GM11168 (cell line): Measurements from ENCODE around the gene IFI27.

Experiments used
- in situ Hi-C: fragments of 300-500 bp; cut with MboI; formaldehyde crosslinking; loops from one replicate; pipeline ENCODE4 v1.12.0; 2022; ENCODE audit warnings: low sequenced_read_pairs; ENCODE audit not compliant: unreplicated experiment

The IFI27 gene

GRCh38 chr14:94101748-94102147 lies 8.8 kb upstream of the IFI27 start:
- in situ Hi-C loops: no loop called here

- in situ Hi-C loops: no loop called here
These were observed 7.6 kb upstream of the IFI27 start for GRCh38 chr14:94102768-94103482.

GRCh38 chr14:94103554-94104150 lies 6.9 kb upstream of the IFI27 start:
- in situ Hi-C loops: no loop called here

- in situ Hi-C loops: no loop called here
These were observed 5.8 kb upstream of the IFI27 start for GRCh38 chr14:94104731-94105130.

GRCh38 chr14:94109915-94110250 lies 653 bp upstream of the IFI27 start:
- in situ Hi-C loops: no loop called here

- in situ Hi-C loops: no loop called here
These were observed 950 bp downstream of the IFI27 start for GRCh38 chr14:94111276-94112095.

GRCh38 chr14:94112513-94113063 lies 2.1 kb downstream of the IFI27 start:
- in situ Hi-C loops: no loop called here

GRCh38 chr14:94113073-94113472 lies 2.5 kb downstream of the IFI27 start:
- in situ Hi-C loops: no loop called here

GRCh38 chr14:94113490-94113889 lies 3.0 kb downstream of the IFI27 start:
- in situ Hi-C loops: no loop called here

GRCh38 chr14:94113908-94114588 lies 3.5 kb downstream of the IFI27 start:
- in situ Hi-C loops: no loop called here

GRCh38 chr14:94114589-94115057 lies 4.1 kb downstream of the IFI27 start:
- in situ Hi-C loops: no loop called here

GRCh38 chr14:94115058-94115591 lies 4.6 kb downstream of the IFI27 start:
- in situ Hi-C loops: no loop called here

GRCh38 chr14:94115631-94116030 lies 5.1 kb downstream of the IFI27 start:
- in situ Hi-C loops: no loop called here

GRCh38 chr14:94116701-94117100 lies 6.2 kb downstream of the IFI27 start:
- in situ Hi-C loops: no loop called here

- in situ Hi-C loops: no loop called here
These were observed 7.3 kb downstream of the IFI27 start for GRCh38 chr14:94117856-94118255.

- in situ Hi-C loops: no loop called here
These were observed 8.5 kb downstream of the IFI27 start for GRCh38 chr14:94119071-94119470.

GRCh38 chr14:94120667-94121340 lies 10.3 kb downstream of the IFI27 start:
- in situ Hi-C loops: loop anchor here (10.0 kb wide), 1 partner anchor 66 kb away; no protein-coding TSS in a partner anchor

- in situ Hi-C loops: loop anchor here (10.0 kb wide), 1 partner anchor 67 kb away; no protein-coding TSS in a partner anchor
These were observed 10.9 kb downstream of the IFI27 start for GRCh38 chr14:94121485-94121884.

GRCh38 chr14:94122438-94122837 lies 11.9 kb downstream of the IFI27 start:
- in situ Hi-C loops: loop anchor here (10.0 kb wide), 1 partner anchor 68 kb away; no protein-coding TSS in a partner anchor
